ENCODE measurements around the gene THAP3.
A peak's percentile ranks its signal among the peaks of the same experiment; 100 is the strongest.

Gene THAP3

GRCh38 chr1:6602669-6603237, 21.9 kb upstream of the THAP3 start, which contains the start of gene KLHL21:
TSS of gene KLHL21 (minus strand) at chr1:6602869. CDS start at chr1:6602817, 52 bp downstream.
- Histone ChIP-seq H3K9ac (ENCODE audit: low read depth, low read length, poor library complexity, severe bottlenecking) (peak within 1 kb of the TSS; percentile 78), H3F3A (ENCODE audit: low read depth) (0 out of 2 replicates have a peak, but pooled peaks cover 5% of the 10 kb centered on the region), H3K4me1 (ENCODE audit: insufficient read depth, low read length, poor library complexity, severe bottlenecking) (peaks cover 21% of the 10 kb centered on the region), H2AFZ (ENCODE audit: low read length) (peak within 1 kb of the TSS; percentile 98), H3K4me3 (ENCODE audit: low read length, poor library complexity, severe bottlenecking) (peak within 1 kb of the TSS; percentile 81), H3K27me3 (ENCODE audit: insufficient read depth, low read length, poor library complexity, severe bottlenecking) (no peaks in the 10 kb centered on the region), H3K36me3 (ENCODE audit: insufficient read depth, low read length) (peaks cover 8% of the 10 kb centered on the region; the same call in 1 of the 2 replicates), H3K9me3 (ENCODE audit: insufficient read depth, low read depth, low read length) (no peaks in the 10 kb centered on the region), H4K20me1 (ENCODE audit: insufficient read depth, low read length, poor library complexity, severe bottlenecking) (peaks cover 22% of the 10 kb centered on the region), H3K4me2 (ENCODE audit: low read depth, low read length, poor library complexity, severe bottlenecking) (peak within 1 kb of the TSS; percentile 94), H3K79me2 (ENCODE audit: insufficient read depth, low read length) (peaks cover 46% of the 10 kb centered on the region), H3K9me2 (replicated peaks; ENCODE audit: low read depth, low read length) (no peaks in the 10 kb centered on the region)
- no peak for TF ChIP-seq EZH2phosphoT487 (IDR thresholded peaks at IDR 0.05; ENCODE audit: borderline replicate concordance)
- TF ChIP-seq CTCF (conservative IDR thresholded peaks at IDR 0.05; ENCODE audit: low read length): no peak

DNA sequence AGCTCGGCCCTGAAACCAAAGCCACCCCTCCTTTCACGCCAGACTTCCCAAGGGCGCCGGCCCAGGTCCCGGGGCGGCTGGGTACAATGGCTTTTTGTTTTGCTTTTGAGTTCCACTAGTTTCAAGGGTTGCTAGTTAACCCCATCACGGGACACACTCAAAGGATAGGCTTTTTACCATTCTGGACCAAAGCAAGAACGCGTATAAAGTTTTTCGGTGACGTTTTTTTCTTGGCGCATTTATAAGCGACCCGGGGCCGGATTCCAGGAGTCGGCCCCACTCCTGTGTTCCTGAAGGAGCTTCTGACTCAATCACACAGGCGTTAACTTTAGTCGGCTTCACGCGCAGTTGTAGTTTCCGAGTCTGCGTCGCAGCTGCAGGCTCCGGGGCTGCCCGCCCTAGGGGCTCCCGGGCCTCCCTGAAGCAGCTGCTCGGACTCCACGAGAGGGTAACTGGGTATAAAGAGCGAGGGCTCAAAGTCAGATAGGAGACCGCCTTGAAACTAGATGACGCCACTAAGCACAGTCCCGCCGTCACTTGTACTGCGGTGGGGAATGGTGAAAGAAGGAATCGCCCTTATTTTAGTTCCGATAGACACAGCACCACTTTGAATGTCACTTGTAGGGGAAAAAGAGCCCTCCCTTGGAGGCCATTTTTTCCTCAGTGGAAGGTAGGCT, 21.3 kb upstream of the THAP3 start:
- H2AFZ ChIP-seq (ENCODE audit: low read length): peak overlapping the region; percentile 98
- H3K9me2 ChIP-seq (replicated peaks; ENCODE audit: low read depth, low read length): no peaks in the 10 kb centered on the region
- H3K27me3 ChIP-seq (ENCODE audit: insufficient read depth, low read length, poor library complexity, severe bottlenecking): no peaks in the 10 kb centered on the region
- TF ChIP-seq CTCF (conservative IDR thresholded peaks at IDR 0.05; ENCODE audit: low read length) (no peak), EZH2phosphoT487 (IDR thresholded peaks at IDR 0.05; ENCODE audit: borderline replicate concordance) (no peak)
- 0 out of 2 replicates have a peak, but pooled peaks cover 5% of the 10 kb centered on the region for H3F3A ChIP-seq (ENCODE audit: low read depth)
- peaks cover 4% of the 10 kb centered on the region; the same call in 1 of the 2 replicates for H3K36me3 ChIP-seq (ENCODE audit: insufficient read depth, low read length)
- no peaks in the 10 kb centered on the region for H3K9me3 ChIP-seq (ENCODE audit: insufficient read depth, low read depth, low read length)
- H3K4me1 ChIP-seq (ENCODE audit: insufficient read depth, low read length, poor library complexity, severe bottlenecking): peaks cover 17% of the 10 kb centered on the region
- H4K20me1 ChIP-seq (ENCODE audit: insufficient read depth, low read length, poor library complexity, severe bottlenecking): peaks cover 22% of the 10 kb centered on the region
- peak overlapping the region; percentile 78 for H3K9ac ChIP-seq (ENCODE audit: low read depth, low read length, poor library complexity, severe bottlenecking)
- peak overlapping the region; percentile 82 for H3K4me2 ChIP-seq (ENCODE audit: low read depth, low read length, poor library complexity, severe bottlenecking)
- peaks cover 40% of the 10 kb centered on the region for H3K79me2 ChIP-seq (ENCODE audit: insufficient read depth, low read length)
- peak overlapping the region; percentile 81 for H3K4me3 ChIP-seq (ENCODE audit: low read length, poor library complexity, severe bottlenecking)

GRCh38 chr1:6603915-6604558, 20.6 kb upstream of the THAP3 start:
- H3K9me2 ChIP-seq (replicated peaks; ENCODE audit: low read depth, low read length): no peaks in the 10 kb centered on the region
- no peak for TF ChIP-seq CTCF (conservative IDR thresholded peaks at IDR 0.05; ENCODE audit: low read length)
- TF ChIP-seq EZH2phosphoT487 (IDR thresholded peaks at IDR 0.05; ENCODE audit: borderline replicate concordance): no peak
- H3K4me3 ChIP-seq (ENCODE audit: low read length, poor library complexity, severe bottlenecking): peak overlapping the region; percentile 81
- H3K9ac ChIP-seq (ENCODE audit: low read depth, low read length, poor library complexity, severe bottlenecking): peak overlapping the region; percentile 78
- H3K27me3 ChIP-seq (ENCODE audit: insufficient read depth, low read length, poor library complexity, severe bottlenecking): no peaks in the 10 kb centered on the region
- no peaks in the 10 kb centered on the region for H3K36me3 ChIP-seq (ENCODE audit: insufficient read depth, low read length)
- peak overlapping the region; percentile 98 for H2AFZ ChIP-seq (ENCODE audit: low read length)
- H3K4me2 ChIP-seq (ENCODE audit: low read depth, low read length, poor library complexity, severe bottlenecking): peak overlapping the region; percentile 82
- no peaks in the 10 kb centered on the region for H3K9me3 ChIP-seq (ENCODE audit: insufficient read depth, low read depth, low read length)
- H4K20me1 ChIP-seq (ENCODE audit: insufficient read depth, low read length, poor library complexity, severe bottlenecking): peaks cover 18% of the 10 kb centered on the region
- peaks cover 14% of the 10 kb centered on the region for H3K4me1 ChIP-seq (ENCODE audit: insufficient read depth, low read length, poor library complexity, severe bottlenecking)
- H3K79me2 ChIP-seq (ENCODE audit: insufficient read depth, low read length): peaks cover 34% of the 10 kb centered on the region
- H3F3A ChIP-seq (ENCODE audit: low read depth): 0 out of 2 replicates have a peak, but pooled peaks cover 5% of the 10 kb centered on the region
